Psoas muscle (tissue), 8 donors: ENCODE measurements around the gene AOPEP. TPM values are rescaled to one million over a fixed set of nuclear protein-coding genes. Genes with fewer than 3 reads are reported as not detected.
A peak's percentile ranks its signal among the peaks of the same experiment; 100 is the strongest.

Experiments
- ATAC-seq, 4 donors: fragments of 200-7000 bp; cut with Tn5 transposase; one replicate each; pipeline ENCODE4 v1.9.1; 2020; ENCODE audit warnings: moderate library complexity in 3 of 4, mild to moderate bottlenecking in 2 of 4
- DNase-seq, 2 donors: peaks; one replicate each; pipeline ENCODE4 v3.0.0-alpha.2; 2020
- H3K27ac ChIP-seq: fragments of 200-600 bp; one replicate; pipeline ENCODE4 v1.8.0; 2022
- H3K27me3 ChIP-seq, 3 donors: fragments of 200-600 bp in 1 of 3; one replicate each; pipeline versions ENCODE4 v1.6.1 to v1.8.0; 2013 to 2022; ENCODE audit warnings: low read length in 2 of 3, mild to moderate bottlenecking in 2 of 3, moderate library complexity in 1 of 3; ENCODE audit not compliant: insufficient read depth in 3 of 3
- H3K36me3 ChIP-seq, 2 donors: fragments of 200-600 bp in 1 of 2; one replicate each; pipeline versions ENCODE4 v1.6.1 to v1.8.0; 2013 to 2022; ENCODE audit warnings: low read depth in 1 of 2, mild to moderate bottlenecking in 1 of 2, moderate library complexity in 1 of 2; ENCODE audit not compliant: insufficient read depth in 1 of 2
- H3K4me1 ChIP-seq: fragments of 200-600 bp; one replicate; pipeline ENCODE4 v1.8.0; 2022
- H3K4me3 ChIP-seq: fragments of 200-600 bp; one replicate; pipeline ENCODE4 v1.8.0; 2022; ENCODE audit warnings: mild to moderate bottlenecking
- H3K9me3 ChIP-seq: fragments of 200-600 bp; one replicate; pipeline ENCODE4 v1.8.0; 2022
- CTCF ChIP-seq: fragments of 200-600 bp; IDR thresholded peaks from one replicate; pipeline ENCODE4 v1.8.0; 2022; ENCODE audit warnings: antibody characterized with exemption
- WGBS, 3 donors: extraction: QIAGEN DNeasy Blood & Tissue Kit; methylation state at CpG; one replicate each; pipeline versions ENCODE4 v1.1.6 to v1.1.7; 2013; 5-methylcytosine and 5-hydroxymethylcytosine counted together
- intact Hi-C, 2 donors: fragments of 100-400 bp; cut with DNase I; formaldehyde crosslinking; loops; one replicate each; pipeline versions ENCODE4 v1.11.0 to v1.14.2; 2022
- polyA plus RNA-seq, 3 donors: library from polyadenylated mRNA; stranded (reverse); fragments of 200-250 nt; gene quantifications; one replicate each; pipeline ENCODE4 v1.2.3, GENCODE V29; 2013
- total RNA-seq, 4 donors: library from RNA; stranded (reverse); fragmentation: NEBNext Ultra II Directional in 2 of 4; extraction: Animal tissue kit (Norgen Biotek cat#: 25700) in 2 of 4; gene quantifications; one replicate each; pipeline versions ENCODE4 v1.2.1 to v1.2.4, GENCODE V29; 2021 to 2023
- donor health status: healthy with polysubstance abuse.
- donor health status: DM: no; HTN: no; CAD: no; lungs with moderate emphysema.
- donor health status: Bipolar disorder and iron deficiency.
- donor health status: healthy.
- donor health status: DM: yes; HTN: yes; CAD: no.
- donor health status: DM: no; HTN: no; CAD: no.
- donor health status: DM: no; HTN: no; CAD: no.
- donor health status: DM: yes; HTN: yes; CAD: no.

Gene AOPEP
- total and polyA plus RNA-seq, 7 donors = 46.4 to 96.9 (median 78.6) TPM

GRCh38 chr9:94729199-94729598 lies 2.7 kb downstream of the AOPEP start:
- no peak for ATAC-seq
- no peak for TF ChIP-seq CTCF
- H3K4me3 ChIP-seq = no peak overlapping the region
- DNase-seq = no peak
- H3K9me3 ChIP-seq = no peaks in the 10 kb centered on the region
- no peaks in the 10 kb centered on the region for H3K27me3 ChIP-seq
- H3K27ac ChIP-seq = no peak overlapping the region
- H3K36me3 ChIP-seq = peaks cover 0 to 6% of the 10 kb centered on the region in 2 donors
- WGBS, 3 donors = 89 to 91% (median 91%) methylated on average over 3 of the region's 3 CpGs
- intact Hi-C loops = no loop called here
- peaks cover 20% of the 10 kb centered on the region for H3K4me1 ChIP-seq

GRCh38 chr9:94734054-94734754 lies 7.7 kb downstream of the AOPEP start:
- Histone ChIP-seq H3K4me3 (no peak overlapping the region), H3K27me3 (no peaks in the 10 kb centered on the region), H3K4me1 (peaks cover 14% of the 10 kb centered on the region), H3K36me3 (peaks cover 0 to 6% of the 10 kb centered on the region in 2 donors), H3K9me3 (no peaks in the 10 kb centered on the region), H3K27ac (no peak overlapping the region)
- ATAC-seq = peak in 3 of 4 donors; percentile 30 to 77 (median 63)
- WGBS, 3 donors = 12 to 35% (median 14%) methylated on average over 4 of the region's 4 CpGs
- intact Hi-C loops = no loop called here
- DNase-seq = no peak
- TF ChIP-seq CTCF = no peak

GRCh38 chr9:94736759-94737158 lies 10.3 kb downstream of the AOPEP start:
- ATAC-seq = no peak
- H3K27me3 ChIP-seq = no peaks in the 10 kb centered on the region
- no peaks in the 10 kb centered on the region for H3K9me3 ChIP-seq
- intact Hi-C loops = no loop called here
- H3K36me3 ChIP-seq = peaks cover 0 to 6% of the 10 kb centered on the region in 2 donors
- DNase-seq = no peak
- H3K4me1 ChIP-seq = peaks cover 14% of the 10 kb centered on the region
- no peak overlapping the region for H3K4me3 ChIP-seq
- no peak for TF ChIP-seq CTCF
- H3K27ac ChIP-seq = no peak overlapping the region

- H3K4me3 ChIP-seq = no peak overlapping the region
- no peaks in the 10 kb centered on the region for H3K36me3 ChIP-seq
- intact Hi-C loops = no loop called here
- WGBS, 3 donors = 81 to 85% (median 81%) methylated on average over 3 of the region's 3 CpGs
- TF ChIP-seq CTCF = no peak
- no peak overlapping the region for H3K27ac ChIP-seq
- H3K4me1 ChIP-seq = no peaks in the 10 kb centered on the region
- no peak for ATAC-seq
- no peaks in the 10 kb centered on the region for H3K27me3 ChIP-seq
- no peak for DNase-seq
- no peaks in the 10 kb centered on the region for H3K9me3 ChIP-seq
Observed at GRCh38 chr9:94740145-94740840, 13.8 kb downstream of the AOPEP start.
